ENCODE results near the gene PSORS1C2.

Gene PSORS1C2

DNA sequence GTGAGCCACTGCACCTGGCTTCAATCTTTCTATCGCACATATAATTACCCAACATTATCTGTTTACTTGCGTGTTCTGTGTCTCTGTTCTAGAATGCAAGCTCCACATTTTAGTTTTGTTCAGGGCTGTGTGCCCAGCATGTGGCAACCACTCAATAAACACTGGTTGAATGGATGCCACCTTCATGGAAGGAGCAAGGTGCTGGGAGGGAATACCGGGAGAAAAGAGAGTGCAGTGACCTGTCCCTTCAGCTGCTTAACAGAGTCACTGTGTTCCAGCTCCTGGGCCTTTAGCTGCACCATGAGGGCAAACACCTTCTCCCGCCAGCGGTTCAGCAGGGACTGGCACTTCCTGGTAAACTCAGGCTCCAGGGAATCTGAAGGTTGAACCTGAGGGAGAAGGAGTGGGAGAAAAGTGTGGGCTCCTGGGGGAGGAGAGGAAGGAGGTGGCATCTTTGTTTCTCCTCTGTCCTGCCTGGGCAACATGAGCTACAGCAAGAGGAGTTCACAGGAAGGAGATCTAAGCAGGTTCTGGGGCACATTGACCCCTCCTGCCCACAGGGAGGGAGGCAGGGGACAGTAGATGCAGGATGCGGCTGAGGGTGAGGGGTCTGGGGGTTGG, 11.1 kb upstream of the PSORS1C2 start:
- TF ChIP-seq, protein P1, sequence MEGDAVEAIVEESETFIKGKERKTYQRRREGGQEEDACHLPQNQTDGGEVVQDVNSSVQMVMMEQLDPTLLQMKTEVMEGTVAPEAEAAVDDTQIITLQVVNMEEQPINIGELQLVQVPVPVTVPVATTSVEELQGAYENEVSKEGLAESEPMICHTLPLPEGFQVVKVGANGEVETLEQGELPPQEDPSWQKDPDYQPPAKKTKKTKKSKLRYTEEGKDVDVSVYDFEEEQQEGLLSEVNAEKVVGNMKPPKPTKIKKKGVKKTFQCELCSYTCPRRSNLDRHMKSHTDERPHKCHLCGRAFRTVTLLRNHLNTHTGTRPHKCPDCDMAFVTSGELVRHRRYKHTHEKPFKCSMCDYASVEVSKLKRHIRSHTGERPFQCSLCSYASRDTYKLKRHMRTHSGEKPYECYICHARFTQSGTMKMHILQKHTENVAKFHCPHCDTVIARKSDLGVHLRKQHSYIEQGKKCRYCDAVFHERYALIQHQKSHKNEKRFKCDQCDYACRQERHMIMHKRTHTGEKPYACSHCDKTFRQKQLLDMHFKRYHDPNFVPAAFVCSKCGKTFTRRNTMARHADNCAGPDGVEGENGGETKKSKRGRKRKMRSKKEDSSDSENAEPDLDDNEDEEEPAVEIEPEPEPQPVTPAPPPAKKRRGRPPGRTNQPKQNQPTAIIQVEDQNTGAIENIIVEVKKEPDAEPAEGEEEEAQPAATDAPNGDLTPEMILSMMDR (IDR thresholded peaks at IDR 0.05; ENCODE audit: low read depth, low read length, missing control alignments) = no peak
- DNase-seq (ENCODE audit: extremely low read depth, low read depth) = no peak
- no peak overlapping the region for H3K4me3 ChIP-seq (replicated peaks; ENCODE audit: low read depth, low read length)

DNA sequence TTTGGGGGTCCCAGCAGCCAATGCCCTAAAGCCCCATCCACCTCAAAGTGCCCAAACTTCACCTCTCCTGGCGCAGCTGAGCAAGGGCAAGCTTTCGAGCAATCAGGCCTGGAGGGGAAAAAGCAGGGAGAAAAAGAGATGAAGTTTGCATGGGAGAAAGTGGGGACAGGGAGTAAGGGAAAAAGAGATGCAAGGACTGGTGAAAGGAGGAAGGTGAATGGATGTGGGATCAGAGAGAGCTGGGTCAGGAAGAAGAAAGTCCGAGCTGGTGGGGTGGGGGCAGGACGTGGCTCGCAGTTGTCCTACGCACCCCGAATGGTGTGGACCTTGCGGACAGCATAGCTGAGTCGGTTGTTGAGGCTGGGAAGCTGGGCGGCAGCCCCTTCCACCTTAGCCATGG, 6.5 kb upstream of the PSORS1C2 start:
- TF ChIP-seq, protein P1 (IDR thresholded peaks at IDR 0.05; ENCODE audit: low read depth, low read length, missing control alignments) = no peak
- no peak overlapping the region for H3K4me3 ChIP-seq (replicated peaks; ENCODE audit: low read depth, low read length)
- no peak for DNase-seq (ENCODE audit: extremely low read depth, low read depth)

DNA sequence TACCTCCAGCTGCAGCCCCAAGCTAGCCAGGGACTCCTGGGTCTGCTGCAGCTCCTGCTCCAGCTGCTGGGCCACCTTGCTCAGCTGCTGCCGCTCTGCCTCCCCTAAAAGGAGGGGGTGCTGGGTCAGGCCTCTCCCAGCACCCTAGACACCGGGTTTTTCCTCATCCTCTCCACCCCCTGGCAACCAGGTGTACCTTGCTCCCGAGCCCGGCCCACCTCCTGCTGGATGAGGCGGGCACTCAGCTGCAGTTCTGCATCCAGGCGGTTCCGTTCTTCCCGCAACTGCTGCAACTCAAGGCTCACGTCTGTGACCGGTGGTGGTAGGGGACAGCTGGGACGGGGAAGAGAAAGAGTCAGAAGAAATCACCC, 6.1 kb upstream of the PSORS1C2 start:
- no peak overlapping the region for H3K4me3 ChIP-seq (replicated peaks; ENCODE audit: low read depth, low read length)
- TF ChIP-seq, protein P1 (IDR thresholded peaks at IDR 0.05; ENCODE audit: low read depth, low read length, missing control alignments) = no peak
- no peak for DNase-seq (ENCODE audit: extremely low read depth, low read depth)

DNA sequence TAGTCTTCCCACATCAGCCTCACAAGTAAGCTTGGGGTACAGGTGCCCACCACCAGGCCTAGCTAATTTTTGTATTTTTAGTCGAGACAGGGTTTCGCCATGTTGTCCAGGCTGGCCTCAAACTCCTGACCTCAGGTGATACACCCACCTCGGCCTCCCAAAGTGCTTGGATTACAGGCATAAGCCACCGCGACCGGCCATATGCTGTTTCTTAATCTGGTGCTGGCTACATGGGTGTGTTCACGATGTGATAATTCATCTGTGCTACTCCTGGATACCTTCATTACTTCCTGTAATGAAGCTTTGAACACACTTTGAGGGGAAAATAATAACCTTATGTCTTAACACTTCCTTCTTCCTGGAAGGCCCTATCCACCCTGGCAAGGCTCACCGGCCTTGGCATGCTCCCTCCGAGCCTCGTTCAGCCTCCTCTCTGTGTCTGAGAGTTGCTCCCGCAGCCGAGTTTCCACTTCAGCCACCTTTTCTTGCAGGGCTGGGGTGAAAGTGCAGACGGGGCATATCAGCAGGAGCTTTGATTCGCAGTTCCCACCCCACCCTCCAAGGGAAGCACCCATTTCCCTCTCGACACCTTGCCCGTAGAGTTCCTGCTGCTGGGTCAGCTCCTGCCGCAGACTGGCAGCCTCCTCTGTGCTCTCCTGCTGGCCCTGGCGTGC, 5.6 kb upstream of the PSORS1C2 start:
- no peak for DNase-seq (ENCODE audit: extremely low read depth, low read depth)
- TF ChIP-seq, protein P1 (IDR thresholded peaks at IDR 0.05; ENCODE audit: low read depth, low read length, missing control alignments) = no peak
- H3K4me3 ChIP-seq (replicated peaks; ENCODE audit: low read depth, low read length) = no peak overlapping the region

DNA sequence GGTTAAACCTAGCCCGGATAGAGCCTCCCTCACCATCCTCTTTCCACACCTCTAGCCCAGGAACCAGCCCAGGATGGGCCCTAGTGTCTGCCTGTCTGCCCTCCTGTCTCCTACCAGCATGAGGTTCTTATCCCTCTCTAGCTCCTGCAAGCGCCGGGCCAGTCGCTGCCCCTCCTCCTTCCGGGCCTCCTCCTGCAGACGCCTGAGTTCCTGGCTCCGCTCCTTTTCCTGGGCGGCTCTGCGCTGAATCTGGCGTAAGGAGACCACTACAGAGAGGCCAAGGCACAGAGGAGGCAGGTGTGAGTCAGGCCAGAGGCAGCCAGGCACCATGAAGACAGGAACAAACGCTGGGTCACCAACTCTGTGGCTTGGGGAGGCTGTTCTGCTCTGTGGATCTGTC, 4.3 kb upstream of the PSORS1C2 start:
- TF ChIP-seq, protein P1 (IDR thresholded peaks at IDR 0.05; ENCODE audit: low read depth, low read length, missing control alignments) = no peak
- DNase-seq (ENCODE audit: extremely low read depth, low read depth) = no peak

DNA sequence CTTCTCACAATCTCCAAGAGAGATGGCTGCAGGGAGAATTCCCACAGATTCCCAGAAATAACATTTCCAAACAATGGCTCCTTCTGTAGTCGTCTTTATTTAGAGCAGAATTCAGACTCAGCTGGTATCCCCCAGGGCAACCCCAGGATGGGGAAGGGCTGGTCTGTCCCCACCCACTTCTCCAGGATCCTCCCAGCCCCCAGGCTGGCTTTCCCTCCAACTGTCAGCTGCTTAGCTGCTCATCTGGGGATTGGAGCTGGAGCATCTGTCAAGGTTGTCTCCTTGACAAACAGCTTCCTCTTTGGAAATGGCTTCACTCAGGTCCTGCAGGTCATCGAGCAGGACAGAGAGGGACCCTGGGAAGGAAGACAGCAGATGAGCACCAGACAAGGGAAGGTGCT, 3.5 kb upstream of the PSORS1C2 start:
- TF ChIP-seq, protein P1 (IDR thresholded peaks at IDR 0.05; ENCODE audit: low read depth, low read length, missing control alignments) = no peak
- H3K4me3 ChIP-seq (replicated peaks; ENCODE audit: low read depth, low read length) = no peak overlapping the region
- DNase-seq (ENCODE audit: extremely low read depth, low read depth) = no peak

More for the DNA sequence above, 4.3 kb upstream of the PSORS1C2 start:
- H3K4me3 ChIP-seq (replicated peaks; ENCODE audit: low read depth, low read length) = no peak overlapping the region
